RWPE2 (cell line): ENCODE results near the gene TAPT1.

Source experiments
- ATAC-seq: fragments of 200-7000 bp; cut with Tn5 transposase; 3 replicates; pipeline ENCODE4 v1.9.1; 2021; ENCODE audit warnings: low read depth
- DNase-seq: peaks from one replicate; pipeline ENCODE4 v3.0.0-alpha.2; 2020; ENCODE audit warnings: low spot score
- H3K27ac ChIP-seq: fragments of 450-650 bp; 2 replicates; pipeline ENCODE4 v1.5.1; 2017; ENCODE audit warnings: mild to moderate bottlenecking; ENCODE audit not compliant: poor library complexity, severe bottlenecking
- H3K27me3 ChIP-seq: fragments of 250-450 bp; sonication (Bioruptor Pico); 2 replicates; pipeline ENCODE4 v1.5.1; 2021; ENCODE audit warnings: mild to moderate bottlenecking, moderate library complexity; ENCODE audit not compliant: insufficient read depth, poor library complexity, severe bottlenecking
- H3K36me3 ChIP-seq: fragments of 250-450 bp; sonication (Bioruptor Pico); 2 replicates; pipeline ENCODE4 v1.5.1; 2020; ENCODE audit warnings: low read depth, mild to moderate bottlenecking, moderate library complexity
- H3K4me1 ChIP-seq: fragments of 250-450 bp; sonication (Bioruptor Pico); 2 replicates; pipeline ENCODE4 v1.5.1; 2021; ENCODE audit warnings: mild to moderate bottlenecking, moderate library complexity; ENCODE audit not compliant: insufficient read depth, poor library complexity, severe bottlenecking
- H3K4me3 ChIP-seq: fragments of 250-450 bp; sonication (Bioruptor Pico); 2 replicates; pipeline ENCODE4 v1.5.1; 2021; ENCODE audit warnings: mild to moderate bottlenecking, moderate library complexity; ENCODE audit not compliant: severe bottlenecking
- H3K9me3 ChIP-seq: fragments of 250-450 bp; sonication (Bioruptor Pico); 2 replicates; pipeline ENCODE4 v1.5.1; 2021; ENCODE audit warnings: mild to moderate bottlenecking, moderate library complexity; ENCODE audit not compliant: severe bottlenecking
- TF ChIP-seq, protein P1 (sequence below): fragments of 450-650 bp; IDR thresholded peaks from one replicate; pipeline ENCODE4 v1.5.1; 2017; ENCODE audit warnings: mild to moderate bottlenecking, moderate library complexity; ENCODE audit not compliant: poor library complexity, severe bottlenecking

Gene TAPT1

GRCh38 chr4:16165931-16166330 is 60.3 kb downstream of the TAPT1 start:
- DNase-seq, result no peak
- no peak overlapping the region for H3K4me3 ChIP-seq
- no peaks in the 10 kb centered on the region for H3K9me3 ChIP-seq
- H3K27ac ChIP-seq, result no peak overlapping the region
- H3K27me3 ChIP-seq, result no peaks in the 10 kb centered on the region
- no peaks in the 10 kb centered on the region for H3K4me1 ChIP-seq
- TF ChIP-seq, protein P1, sequence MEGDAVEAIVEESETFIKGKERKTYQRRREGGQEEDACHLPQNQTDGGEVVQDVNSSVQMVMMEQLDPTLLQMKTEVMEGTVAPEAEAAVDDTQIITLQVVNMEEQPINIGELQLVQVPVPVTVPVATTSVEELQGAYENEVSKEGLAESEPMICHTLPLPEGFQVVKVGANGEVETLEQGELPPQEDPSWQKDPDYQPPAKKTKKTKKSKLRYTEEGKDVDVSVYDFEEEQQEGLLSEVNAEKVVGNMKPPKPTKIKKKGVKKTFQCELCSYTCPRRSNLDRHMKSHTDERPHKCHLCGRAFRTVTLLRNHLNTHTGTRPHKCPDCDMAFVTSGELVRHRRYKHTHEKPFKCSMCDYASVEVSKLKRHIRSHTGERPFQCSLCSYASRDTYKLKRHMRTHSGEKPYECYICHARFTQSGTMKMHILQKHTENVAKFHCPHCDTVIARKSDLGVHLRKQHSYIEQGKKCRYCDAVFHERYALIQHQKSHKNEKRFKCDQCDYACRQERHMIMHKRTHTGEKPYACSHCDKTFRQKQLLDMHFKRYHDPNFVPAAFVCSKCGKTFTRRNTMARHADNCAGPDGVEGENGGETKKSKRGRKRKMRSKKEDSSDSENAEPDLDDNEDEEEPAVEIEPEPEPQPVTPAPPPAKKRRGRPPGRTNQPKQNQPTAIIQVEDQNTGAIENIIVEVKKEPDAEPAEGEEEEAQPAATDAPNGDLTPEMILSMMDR, result no peak
- H3K36me3 ChIP-seq, result peaks cover 34% of the 10 kb centered on the region
- ATAC-seq, result no peak

DNA sequence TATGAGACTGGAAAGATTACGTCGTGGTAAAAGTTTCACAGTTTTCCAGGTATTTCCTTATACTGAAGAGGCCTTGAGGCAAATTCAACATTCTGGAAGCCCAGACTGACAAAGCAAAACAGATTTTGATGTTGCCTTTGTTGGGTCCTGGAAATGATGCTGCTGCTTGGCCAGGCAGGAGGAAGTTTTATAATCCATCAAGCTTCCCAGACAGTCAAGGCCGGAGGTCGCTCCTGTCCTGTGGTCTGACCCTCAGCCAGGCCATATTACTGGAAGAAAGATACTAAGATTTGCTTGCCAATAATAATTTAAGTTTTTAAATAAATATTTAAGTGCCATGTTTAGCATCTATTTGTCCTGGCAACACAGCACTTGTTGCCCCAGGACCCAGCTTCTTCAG is 63.4 kb downstream of the TAPT1 start:
- ATAC-seq (no peak), DNase-seq (no peak)
- H3K27me3 ChIP-seq, result no peaks in the 10 kb centered on the region
- H3K4me3 ChIP-seq, result no peak overlapping the region
- H3K9me3 ChIP-seq, result no peaks in the 10 kb centered on the region
- no peaks in the 10 kb centered on the region for H3K4me1 ChIP-seq
- TF ChIP-seq, protein P1, result no peak
- peaks cover 24% of the 10 kb centered on the region for H3K36me3 ChIP-seq
- no peak overlapping the region for H3K27ac ChIP-seq

DNA sequence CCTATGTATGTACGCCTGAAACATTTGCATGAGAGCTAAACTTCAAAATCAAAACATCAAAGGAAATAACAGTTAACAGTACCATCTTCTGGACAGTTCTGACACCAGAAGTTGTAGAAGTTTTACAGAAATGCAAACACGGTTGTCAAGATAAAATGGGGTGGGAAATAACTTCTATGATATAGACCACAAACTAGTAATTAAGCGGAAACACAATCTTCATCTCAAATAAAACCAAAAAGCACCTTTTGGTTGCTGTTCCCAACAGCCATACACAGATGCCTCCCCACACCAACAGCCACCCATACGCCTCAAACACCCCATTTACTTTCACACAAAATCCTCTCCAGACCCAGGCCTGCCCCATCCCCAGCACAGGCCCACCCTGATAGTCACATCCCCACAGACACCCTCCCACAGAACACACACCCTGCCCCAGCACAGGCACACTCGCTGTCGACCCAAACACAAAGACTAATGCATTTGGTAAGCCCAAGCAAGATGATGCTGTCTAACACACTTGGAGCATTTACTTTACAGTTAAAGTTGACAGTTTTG is 64.3 kb downstream of the TAPT1 start:
- no peak overlapping the region for H3K4me3 ChIP-seq
- no peak for ATAC-seq
- peaks cover 18% of the 10 kb centered on the region for H3K36me3 ChIP-seq
- no peaks in the 10 kb centered on the region for H3K4me1 ChIP-seq
- no peaks in the 10 kb centered on the region for H3K9me3 ChIP-seq
- TF ChIP-seq, protein P1, result no peak
- no peak for DNase-seq
- H3K27me3 ChIP-seq, result no peaks in the 10 kb centered on the region
- no peak overlapping the region for H3K27ac ChIP-seq

- TF ChIP-seq, protein P1, result no peak
- no peak for ATAC-seq
Measured at GRCh38 chr4:16160457-16160856, 65.8 kb downstream of the TAPT1 start.

DNA sequence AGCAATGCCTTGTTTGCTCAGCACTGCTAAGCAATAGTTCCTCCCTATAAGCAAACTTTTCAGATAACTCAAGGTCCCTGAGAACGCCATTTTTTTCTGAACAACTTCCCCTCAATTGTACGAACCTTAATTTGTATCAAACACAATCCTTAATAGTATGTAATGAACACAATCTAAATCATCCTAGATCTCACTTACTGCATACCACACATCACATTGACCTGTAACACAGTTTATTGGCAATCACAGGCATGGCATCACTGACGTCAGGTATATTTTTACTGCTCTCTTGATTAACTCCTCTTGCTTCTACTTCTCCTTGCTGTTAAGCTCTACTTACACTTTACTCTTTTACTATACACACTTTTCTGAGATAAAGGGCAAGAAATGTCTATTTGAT is 67.0 kb downstream of the TAPT1 start:
- ATAC-seq (no peak), DNase-seq (no peak)
- Histone ChIP-seq H3K27me3 (no peaks in the 10 kb centered on the region), H3K4me1 (no peaks in the 10 kb centered on the region), H3K27ac (no peak overlapping the region), H3K4me3 (no peak overlapping the region), H3K36me3 (peaks cover 18% of the 10 kb centered on the region), H3K9me3 (no peaks in the 10 kb centered on the region)
- TF ChIP-seq, protein P1, result no peak

More at GRCh38 chr4:16160457-16160856, 65.8 kb downstream of the TAPT1 start:
- H3K27ac ChIP-seq, result no peak overlapping the region
- peaks cover 18% of the 10 kb centered on the region for H3K36me3 ChIP-seq
- H3K9me3 ChIP-seq, result no peaks in the 10 kb centered on the region
- DNase-seq, result no peak
- no peaks in the 10 kb centered on the region for H3K4me1 ChIP-seq
- H3K4me3 ChIP-seq, result no peak overlapping the region
- no peaks in the 10 kb centered on the region for H3K27me3 ChIP-seq
